ENCODE data around the gene OR4D5.

The OR4D5 gene

GRCh38 chr11:123939317-123939716 lies at the start of gene OR4D5:
Gene OR4D5 (plus strand): TSS chr11:123939617. CDS start chr11:123939617, 0 bp downstream.
- no peak for DNase-seq

GRCh38 chr11:123892031-123892430 lies 47.4 kb upstream of the OR4D5 start:
- no peak for DNase-seq

- no peak for DNase-seq
Observed at GRCh38 chr11:123899792-123900191, 39.6 kb upstream of the OR4D5 start.

GRCh38 chr11:123901867-123902266 lies 37.5 kb upstream of the OR4D5 start, which contains the start of gene OR8D4:
Gene OR8D4 (plus strand): TSS chr11:123902167. CDS start chr11:123906432, 4,265 bp downstream.
- DNase-seq = no peak

- no peak for DNase-seq
Observed at GRCh38 chr11:123903932-123904331, 35.5 kb upstream of the OR4D5 start.

- DNase-seq = no peak
Observed at GRCh38 chr11:123904932-123905331, 34.5 kb upstream of the OR4D5 start.

GRCh38 chr11:123905826-123906225 lies 33.6 kb upstream of the OR4D5 start:
- DNase-seq = no peak

- DNase-seq = no peak
Observed at GRCh38 chr11:123920943-123921342, 18.5 kb upstream of the OR4D5 start.

- no peak for DNase-seq
Observed at GRCh38 chr11:123924027-123924426, 15.4 kb upstream of the OR4D5 start.

GRCh38 chr11:123942413-123942812 lies 3.0 kb downstream of the OR4D5 start:
- no peak for DNase-seq

- no peak for DNase-seq
Observed at GRCh38 chr11:123943738-123944137, 4.3 kb downstream of the OR4D5 start, which contains the start of gene OR6T1. Gene OR6T1 (minus strand): TSS chr11:123943838. CDS start chr11:123943838, 0 bp downstream.

- no peak for DNase-seq
Observed at GRCh38 chr11:123945132-123945531, 5.7 kb downstream of the OR4D5 start.

- DNase-seq = no peak
Observed at GRCh38 chr11:123956752-123957151, 17.3 kb downstream of the OR4D5 start.

- DNase-seq = peak; percentile 67
Observed at GRCh38 chr11:123973816-123974215, 34.4 kb downstream of the OR4D5 start.

- no peak for DNase-seq
Observed at GRCh38 chr11:123976770-123977560, 37.5 kb downstream of the OR4D5 start.

- no peak for DNase-seq
Observed at GRCh38 chr11:123977731-123978347, 38.4 kb downstream of the OR4D5 start, which contains the start of gene OR10S1. Gene OR10S1 (minus strand): TSS chr11:123977781. CDS start chr11:123977664, 117 bp downstream.

- no peak for DNase-seq
Observed at GRCh38 chr11:123979311-123979710, 39.9 kb downstream of the OR4D5 start.
